DMS 273 treated with DMSO at 0.1 percent for 48 hours (cell line): Measurements from ENCODE around the gene LRRC4.

Experiments used
- DNase-seq: peaks from one replicate; lab custom pipeline; 2025; lab: John Stamatoyannopoulos, UW

Gene LRRC4

GRCh38 chr7:128006550-128007302 lies 24.5 kb downstream of the LRRC4 start:
- DNase-seq = no peak

- DNase-seq = no peak
These were observed 25.5 kb downstream of the LRRC4 start for GRCh38 chr7:128005759-128006159.

- no peak for DNase-seq
These were observed 26.1 kb downstream of the LRRC4 start for GRCh38 chr7:128005117-128005516.

GRCh38 chr7:128004623-128005022 lies 26.6 kb downstream of the LRRC4 start:
- no peak for DNase-seq

GRCh38 chr7:128003787-128004186 lies 27.4 kb downstream of the LRRC4 start:
- DNase-seq = no peak

- DNase-seq = no peak
These were observed 28.1 kb downstream of the LRRC4 start for GRCh38 chr7:128003167-128003566.

GRCh38 chr7:128000854-128001265 lies 30.4 kb downstream of the LRRC4 start:
- no peak for DNase-seq

GRCh38 chr7:128000048-128000447 lies 31.2 kb downstream of the LRRC4 start:
- no peak for DNase-seq

- DNase-seq = no peak
These were observed 32.6 kb downstream of the LRRC4 start for GRCh38 chr7:127998671-127999070.

GRCh38 chr7:127997226-127997922 lies 33.9 kb downstream of the LRRC4 start:
- DNase-seq = no peak

GRCh38 chr7:127996253-127997071 lies 34.8 kb downstream of the LRRC4 start:
- no peak for DNase-seq

- no peak for DNase-seq
These were observed 35.4 kb downstream of the LRRC4 start for GRCh38 chr7:127995881-127996215.

GRCh38 chr7:127995156-127995880 lies 35.9 kb downstream of the LRRC4 start:
- DNase-seq = no peak

- no peak for DNase-seq
These were observed 37.2 kb downstream of the LRRC4 start for GRCh38 chr7:127993987-127994386.

GRCh38 chr7:127993317-127993716 lies 37.9 kb downstream of the LRRC4 start:
- no peak for DNase-seq

GRCh38 chr7:127988751-127989150 lies 42.5 kb downstream of the LRRC4 start:
- no peak for DNase-seq

GRCh38 chr7:127986581-127987521 lies 44.4 kb downstream of the LRRC4 start:
- DNase-seq = no peak

- no peak for DNase-seq
These were observed 47.4 kb downstream of the LRRC4 start for GRCh38 chr7:127983804-127984332.

GRCh38 chr7:127981965-127982364 lies 49.3 kb downstream of the LRRC4 start:
- no peak for DNase-seq

GRCh38 chr7:127980901-127981300 lies 50.3 kb downstream of the LRRC4 start:
- DNase-seq = no peak

GRCh38 chr7:127979728-127980126 lies 51.5 kb downstream of the LRRC4 start:
- DNase-seq = no peak
